Uterus (tissue), 2 donors: Measurements from ENCODE around the gene INPP1.

Experiments used
- POLR2A ChIP-seq, 2 donors: fragments of 450-650 bp; IDR thresholded peaks; one replicate each; pipeline ENCODE4 v1.6.1; 2016; ENCODE audit warnings: antibody characterized with exemption in 2 of 2, mild to moderate bottlenecking in 1 of 2, moderate library complexity in 1 of 2
- TF ChIP-seq, protein P1 (sequence below), 4 experiments: fragments of 200-600 bp in 2 of 4; fragments of 450-650 bp in 2 of 4; sonication (generic) in 2 of 4; IDR thresholded peaks; one replicate each; pipeline ENCODE4 v1.5.1; 2016 to 2019; ENCODE audit warnings: antibody characterized with exemption in 4 of 4, mild to moderate bottlenecking in 2 of 4, moderate library complexity in 1 of 4

DNA sequence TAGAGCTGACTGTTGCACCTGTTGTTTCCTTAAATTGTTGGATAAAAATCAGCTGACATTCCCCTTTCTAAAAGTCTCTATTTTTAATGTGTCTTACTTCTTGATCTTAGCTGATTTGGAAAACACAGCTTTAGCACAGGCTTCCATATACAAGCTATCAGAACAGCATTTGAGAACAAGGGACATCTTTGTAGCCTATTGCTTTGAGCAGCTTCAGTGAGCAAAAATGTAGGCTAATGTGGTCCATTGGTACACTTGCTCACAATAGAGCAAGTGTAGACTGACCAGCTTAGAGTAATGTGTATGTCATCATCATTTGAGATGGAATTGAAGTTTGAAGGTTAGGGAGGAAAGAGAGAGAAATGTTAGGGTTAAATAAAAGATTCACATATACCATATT, 7.0 kb downstream of the INPP1 start:
- TF ChIP-seq, protein P1, sequence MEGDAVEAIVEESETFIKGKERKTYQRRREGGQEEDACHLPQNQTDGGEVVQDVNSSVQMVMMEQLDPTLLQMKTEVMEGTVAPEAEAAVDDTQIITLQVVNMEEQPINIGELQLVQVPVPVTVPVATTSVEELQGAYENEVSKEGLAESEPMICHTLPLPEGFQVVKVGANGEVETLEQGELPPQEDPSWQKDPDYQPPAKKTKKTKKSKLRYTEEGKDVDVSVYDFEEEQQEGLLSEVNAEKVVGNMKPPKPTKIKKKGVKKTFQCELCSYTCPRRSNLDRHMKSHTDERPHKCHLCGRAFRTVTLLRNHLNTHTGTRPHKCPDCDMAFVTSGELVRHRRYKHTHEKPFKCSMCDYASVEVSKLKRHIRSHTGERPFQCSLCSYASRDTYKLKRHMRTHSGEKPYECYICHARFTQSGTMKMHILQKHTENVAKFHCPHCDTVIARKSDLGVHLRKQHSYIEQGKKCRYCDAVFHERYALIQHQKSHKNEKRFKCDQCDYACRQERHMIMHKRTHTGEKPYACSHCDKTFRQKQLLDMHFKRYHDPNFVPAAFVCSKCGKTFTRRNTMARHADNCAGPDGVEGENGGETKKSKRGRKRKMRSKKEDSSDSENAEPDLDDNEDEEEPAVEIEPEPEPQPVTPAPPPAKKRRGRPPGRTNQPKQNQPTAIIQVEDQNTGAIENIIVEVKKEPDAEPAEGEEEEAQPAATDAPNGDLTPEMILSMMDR (IDR thresholded peaks at IDR 0.05), result no peak
- TF ChIP-seq POLR2A (IDR thresholded peaks at IDR 0.05), result no peak
